Endodermal cell (in vitro differentiated cells): ENCODE measurements around the gene XYLT1. TPM values are rescaled to one million over a fixed set of nuclear protein-coding genes. Genes with fewer than 3 reads are reported as not detected.

Experiments used
- DNase-seq: peaks from one replicate; pipeline ENCODE4 v3.0.0-alpha.2; 2017
- H3K27ac ChIP-seq: 2 replicates; pipeline ENCODE4 v1.5.1; 2013; ENCODE audit warnings: mild to moderate bottlenecking, low read depth, low read length, moderate library complexity
- H3K27me3 ChIP-seq: 2 replicates; pipeline ENCODE4 v1.6.1; 2013; ENCODE audit warnings: mild to moderate bottlenecking, low read length, moderate library complexity; ENCODE audit not compliant: insufficient read depth, control insufficient read depth, poor library complexity, severe bottlenecking
- H3K36me3 ChIP-seq: 2 replicates; pipeline ENCODE4 v1.7.0; 2013; ENCODE audit warnings: mild to moderate bottlenecking, low read length, moderate library complexity; ENCODE audit not compliant: control insufficient read depth, insufficient read depth
- H3K4me1 ChIP-seq: one replicate; pipeline ENCODE4 v1.7.0; 2013; ENCODE audit warnings: low read length; ENCODE audit not compliant: control insufficient read depth, insufficient read depth
- H3K4me3 ChIP-seq: 2 replicates; pipeline ENCODE4 v1.5.1; 2013; ENCODE audit warnings: mild to moderate bottlenecking, low read length, moderate library complexity
- H3K9ac ChIP-seq: 2 replicates; pipeline ENCODE4 v1.6.1; 2013; ENCODE audit warnings: mild to moderate bottlenecking, low read length, moderate library complexity; ENCODE audit not compliant: poor library complexity, severe bottlenecking; ENCODE audit errors: extremely low read depth
- H3K9me3 ChIP-seq: 2 replicates; pipeline ENCODE4 v1.6.1; 2013; ENCODE audit warnings: mild to moderate bottlenecking, low read length, moderate library complexity; ENCODE audit not compliant: control insufficient read depth
- H3K27ac Mint-ChIP-seq: 2 replicates; pipeline ENCODE4 v1.8.0; 2020; ENCODE audit warnings: mixed read lengths
- H3K27me3 Mint-ChIP-seq: 2 replicates; pipeline ENCODE4 v1.8.0; 2021; ENCODE audit warnings: mild to moderate bottlenecking, mixed read lengths; ENCODE audit not compliant: insufficient read depth
- H3K36me3 Mint-ChIP-seq: 2 replicates; pipeline ENCODE4 v1.8.0; 2020; ENCODE audit warnings: low read depth, mixed read lengths
- H3K4me1 Mint-ChIP-seq: 2 replicates; pipeline ENCODE4 v1.8.0; 2020; ENCODE audit warnings: mixed read lengths
- H3K4me3 Mint-ChIP-seq: 2 replicates; pipeline ENCODE4 v1.8.0; 2020; ENCODE audit warnings: mild to moderate bottlenecking, moderate library complexity, mixed read lengths
- H3K9me3 Mint-ChIP-seq: 2 replicates; pipeline ENCODE4 v1.8.0; 2020; ENCODE audit warnings: mild to moderate bottlenecking, mixed read lengths
- WGBS, 2 experiments: methylation state at CpG; one replicate each; pipeline versions ENCODE4 v1.1.5 to v1.1.7; 2013; ENCODE audit warnings: missing lambda C conversion rate in 2 of 2, mixed read lengths in 1 of 2; ENCODE audit not compliant: insufficient coverage in 1 of 2, insufficient read length in 1 of 2; 5-methylcytosine and 5-hydroxymethylcytosine counted together
- total RNA-seq, 2 donors: library from RNA; stranded (reverse); fragmentation: NEBNext Ultra II Directional in 1 of 2; extraction: Animal tissue kit (Norgen Biotek cat#: 25700) in 1 of 2; gene quantifications; 2 replicates in 1 of 2; 3 replicates in 1 of 2; pipeline ENCODE4 v1.2.1, GENCODE V29; 2021
- TF ChIP-seq, protein P1 (sequence below): fragments of 200-600 bp; sonication (generic); conservative IDR thresholded peaks from 2 replicates; pipeline ENCODE4 v1.5.0; 2021; ENCODE audit warnings: antibody characterized with exemption, mild to moderate bottlenecking

Gene XYLT1
- total RNA-seq, 2 donors from 2014 or later = 26.8 to 28.5 TPM

DNA sequence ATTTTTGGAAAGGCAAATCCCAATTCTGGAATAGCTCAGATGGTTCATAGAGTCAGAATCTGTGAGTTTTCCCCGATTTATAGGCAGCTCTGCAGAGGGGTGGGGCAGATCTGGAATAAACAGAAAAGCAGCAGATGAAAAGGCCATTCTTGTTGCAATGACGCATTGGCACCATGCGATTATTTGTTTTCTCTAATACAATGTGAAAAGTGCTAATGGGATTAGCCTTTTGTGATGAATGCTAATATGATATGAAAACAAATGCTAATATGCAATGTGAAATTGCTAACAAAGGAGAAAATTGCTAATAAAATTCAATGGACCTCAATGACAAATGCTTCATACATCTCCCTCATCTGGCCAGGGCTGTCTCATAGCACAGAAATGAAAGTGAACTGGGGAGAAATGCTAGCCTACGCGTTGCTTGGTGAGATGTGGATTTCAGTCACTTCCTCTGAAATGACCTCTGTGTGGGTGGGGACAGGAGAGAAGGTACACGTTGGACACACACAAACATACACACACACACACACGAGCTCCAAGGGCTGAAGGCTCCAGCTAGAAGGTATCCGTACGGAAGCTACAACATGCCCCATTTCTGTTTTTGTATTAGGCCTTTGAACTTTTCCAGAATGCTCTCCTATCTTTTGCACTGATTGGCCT lies 394.5 kb downstream of the XYLT1 start:
- Histone ChIP-seq H3K9ac (no peak overlapping the region), H3K27me3 (no peaks in the 10 kb centered on the region), H3K9me3 (peaks cover 6% of the 10 kb centered on the region), H3K4me3 (no peak overlapping the region), H3K27ac (no peak overlapping the region), H3K36me3 (no peaks in the 10 kb centered on the region), H3K4me1 (peaks cover 9% of the 10 kb centered on the region)
- no peaks in the 10 kb centered on the region for H3K36me3 Mint-ChIP-seq
- no peak overlapping the region for H3K27ac Mint-ChIP-seq
- H3K9me3 Mint-ChIP-seq = peaks cover 6% of the 10 kb centered on the region
- TF ChIP-seq, protein P1, sequence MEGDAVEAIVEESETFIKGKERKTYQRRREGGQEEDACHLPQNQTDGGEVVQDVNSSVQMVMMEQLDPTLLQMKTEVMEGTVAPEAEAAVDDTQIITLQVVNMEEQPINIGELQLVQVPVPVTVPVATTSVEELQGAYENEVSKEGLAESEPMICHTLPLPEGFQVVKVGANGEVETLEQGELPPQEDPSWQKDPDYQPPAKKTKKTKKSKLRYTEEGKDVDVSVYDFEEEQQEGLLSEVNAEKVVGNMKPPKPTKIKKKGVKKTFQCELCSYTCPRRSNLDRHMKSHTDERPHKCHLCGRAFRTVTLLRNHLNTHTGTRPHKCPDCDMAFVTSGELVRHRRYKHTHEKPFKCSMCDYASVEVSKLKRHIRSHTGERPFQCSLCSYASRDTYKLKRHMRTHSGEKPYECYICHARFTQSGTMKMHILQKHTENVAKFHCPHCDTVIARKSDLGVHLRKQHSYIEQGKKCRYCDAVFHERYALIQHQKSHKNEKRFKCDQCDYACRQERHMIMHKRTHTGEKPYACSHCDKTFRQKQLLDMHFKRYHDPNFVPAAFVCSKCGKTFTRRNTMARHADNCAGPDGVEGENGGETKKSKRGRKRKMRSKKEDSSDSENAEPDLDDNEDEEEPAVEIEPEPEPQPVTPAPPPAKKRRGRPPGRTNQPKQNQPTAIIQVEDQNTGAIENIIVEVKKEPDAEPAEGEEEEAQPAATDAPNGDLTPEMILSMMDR = no peak
- no peaks in the 10 kb centered on the region for H3K27me3 Mint-ChIP-seq
- H3K4me1 Mint-ChIP-seq = peaks cover 22% of the 10 kb centered on the region
- WGBS, 2 experiments = 75 to 87% methylated on average over 6 to 9 of the region's 9 CpGs
- H3K4me3 Mint-ChIP-seq = no peak overlapping the region
- no peak for DNase-seq

DNA sequence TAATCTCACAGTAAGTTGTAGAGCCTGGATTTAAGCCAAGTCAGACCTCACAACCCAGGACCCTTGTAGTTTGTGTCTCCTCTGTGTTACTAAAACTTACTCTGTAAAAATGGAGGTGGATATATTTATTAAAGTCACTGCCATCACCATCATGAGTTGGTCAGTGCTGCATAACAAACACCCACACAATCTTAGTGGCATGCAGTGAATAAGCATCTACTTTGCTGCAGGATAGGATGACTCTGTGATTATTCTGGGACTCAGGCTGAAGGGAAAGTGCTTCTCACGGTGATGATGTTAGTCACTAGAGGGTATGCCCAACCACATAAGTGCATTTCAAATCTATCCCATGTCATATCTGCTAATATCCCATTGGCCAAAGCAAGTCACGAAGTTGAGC lies 398.7 kb downstream of the XYLT1 start:
- no peak for DNase-seq
- Mint-ChIP-seq H3K27me3 (no peaks in the 10 kb centered on the region), H3K4me1 (peaks cover 30% of the 10 kb centered on the region), H3K9me3 (no peaks in the 10 kb centered on the region), H3K4me3 (no peak overlapping the region), H3K27ac (no peak overlapping the region), H3K36me3 (no peaks in the 10 kb centered on the region)
- no peaks in the 10 kb centered on the region for H3K9me3 ChIP-seq
- H3K4me3 ChIP-seq = no peak overlapping the region
- peaks cover 9% of the 10 kb centered on the region for H3K4me1 ChIP-seq
- no peaks in the 10 kb centered on the region for H3K36me3 ChIP-seq
- 92% methylated on average over 2 of the region's 2 CpGs; no CpG with 5 or more reads in 1 of the 2 experiments for WGBS, 2 experiments
- H3K9ac ChIP-seq = no peak overlapping the region
- TF ChIP-seq, protein P1 = no peak
- no peaks in the 10 kb centered on the region for H3K27me3 ChIP-seq
- no peak overlapping the region for H3K27ac ChIP-seq

DNA sequence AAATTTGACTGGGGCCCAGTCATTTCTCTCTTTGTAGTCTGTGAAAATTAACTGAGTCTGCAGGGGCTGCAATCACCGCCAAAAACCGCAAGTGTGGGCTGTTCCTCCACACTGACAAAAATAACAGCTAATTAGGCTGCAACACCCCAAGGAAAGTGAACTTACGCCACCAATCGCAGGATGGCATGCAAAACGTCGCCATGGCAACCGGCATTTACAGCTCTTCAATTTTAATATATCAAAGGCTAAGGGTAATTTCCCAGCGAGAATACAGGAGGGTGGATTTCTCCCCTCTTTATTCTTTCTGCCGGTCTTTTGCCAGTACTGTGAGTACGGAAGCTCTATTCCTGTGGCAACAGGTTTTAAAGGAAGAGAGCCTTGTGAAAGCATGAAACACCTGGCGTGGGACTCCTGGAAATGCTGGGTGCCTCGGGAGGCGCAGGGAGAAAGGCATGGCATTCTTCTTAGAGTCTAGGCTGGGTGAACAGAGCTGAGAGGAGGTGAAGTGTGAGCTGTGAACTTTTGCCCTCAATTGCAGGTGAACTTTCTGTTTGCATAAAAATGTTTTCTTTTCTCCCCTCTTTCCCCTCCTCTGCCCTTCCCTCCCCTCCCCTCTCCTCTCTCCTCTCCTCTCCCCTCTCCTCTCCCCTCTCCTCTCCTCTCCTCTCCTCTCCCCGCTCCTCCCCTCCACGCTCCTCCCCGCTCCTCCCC lies 399.7 kb downstream of the XYLT1 start:
- Histone ChIP-seq H3K9ac (no peak overlapping the region), H3K36me3 (no peaks in the 10 kb centered on the region), H3K4me3 (no peak overlapping the region), H3K27me3 (no peaks in the 10 kb centered on the region), H3K4me1 (peaks cover 9% of the 10 kb centered on the region), H3K27ac (peak overlapping the region; percentile 71), H3K9me3 (no peaks in the 10 kb centered on the region)
- Mint-ChIP-seq H3K27ac (no peak overlapping the region), H3K36me3 (no peaks in the 10 kb centered on the region), H3K4me1 (peaks cover 29% of the 10 kb centered on the region), H3K27me3 (no peaks in the 10 kb centered on the region), H3K4me3 (no peak overlapping the region), H3K9me3 (no peaks in the 10 kb centered on the region)
- peak; percentile 50 for DNase-seq
- TF ChIP-seq, protein P1 = no peak
- WGBS, 2 experiments = 67 to 72% methylated on average over 10 to 13 of the region's 16 CpGs
